CD4-positive, alpha-beta T cell treated with Interleukin-15 for 1 hour (primary cell): ENCODE measurements around the gene CLEC9A.
"Not testable (repeated sequence)": the region's sequence is repeated elsewhere in the genome, so short reads cannot be mapped to it uniquely, and the experiment has no call there.

Source experiments
- DNase-seq: peaks from one replicate; pipeline ENCODE4 v3.0.0-alpha.2; 2020

Gene CLEC9A

GRCh38 chr12:10030446-10030845 lies at the start of gene CLEC9A:
Gene CLEC9A (plus strand): TSS chr12:10030682. CDS start chr12:10052688, 22,006 bp downstream.
- DNase-seq: no peak

- DNase-seq: no peak
Measured at GRCh38 chr12:9991876-9992275, 38.6 kb upstream of the CLEC9A start.

GRCh38 chr12:9992296-9992695 lies 38.2 kb upstream of the CLEC9A start:
- no peak for DNase-seq

- no peak for DNase-seq
Measured at GRCh38 chr12:9999016-9999415, 31.5 kb upstream of the CLEC9A start, which contains the start of gene CLEC1B. Gene CLEC1B (minus strand): TSS chr12:9999121. CDS start chr12:9999100, 21 bp downstream.

GRCh38 chr12:10001171-10001776 lies 29.2 kb upstream of the CLEC9A start:
- DNase-seq: no peak

GRCh38 chr12:10012630-10013330 lies 17.7 kb upstream of the CLEC9A start:
- no peak for DNase-seq

GRCh38 chr12:10015450-10015849 lies 15.0 kb upstream of the CLEC9A start:
- no peak for DNase-seq

- DNase-seq: no peak
Measured at GRCh38 chr12:10016881-10017280, 13.6 kb upstream of the CLEC9A start.

GRCh38 chr12:10018386-10018785 lies 12.1 kb upstream of the CLEC9A start:
- DNase-seq: no peak

GRCh38 chr12:10021342-10021741 lies 9.1 kb upstream of the CLEC9A start:
- no peak for DNase-seq

- DNase-seq: no peak
Measured at GRCh38 chr12:10025236-10025635, 5.2 kb upstream of the CLEC9A start.

- not testable (repeated sequence) for DNase-seq
Measured at GRCh38 chr12:10026666-10027065, 3.8 kb upstream of the CLEC9A start.

GRCh38 chr12:10027311-10027710 lies 3.2 kb upstream of the CLEC9A start:
- no peak for DNase-seq

- DNase-seq: peak; percentile 52
Measured at GRCh38 chr12:10027721-10028120, 2.8 kb upstream of the CLEC9A start.

GRCh38 chr12:10031321-10031720 lies 839 bp downstream of the CLEC9A start:
- DNase-seq: no peak

GRCh38 chr12:10031771-10032175 lies 1.3 kb downstream of the CLEC9A start:
- DNase-seq: no peak

GRCh38 chr12:10033783-10034545 lies 3.5 kb downstream of the CLEC9A start:
- DNase-seq: no peak

- no peak for DNase-seq
Measured at GRCh38 chr12:10042167-10042566, 11.7 kb downstream of the CLEC9A start.

- no peak for DNase-seq
Measured at GRCh38 chr12:10048526-10048925, 18.0 kb downstream of the CLEC9A start.

GRCh38 chr12:10052193-10052913 lies 21.9 kb downstream of the CLEC9A start:
- DNase-seq: no peak

- DNase-seq: no peak
Measured at GRCh38 chr12:10058387-10058786, 27.9 kb downstream of the CLEC9A start.

GRCh38 chr12:10065241-10065640 lies 34.8 kb downstream of the CLEC9A start:
- DNase-seq: no peak

- DNase-seq: no peak
Measured at GRCh38 chr12:10067264-10067663, 36.8 kb downstream of the CLEC9A start.
